ENCODE data around the gene VPS13A.

The VPS13A gene

GRCh38 chr9:77177143-77177893, at the start of gene VPS13A:
Gene VPS13A (plus strand): TSS chr9:77177534. CDS start chr9:77177705, 171 bp downstream.
- peak; percentile 98 for DNase-seq

DNA sequence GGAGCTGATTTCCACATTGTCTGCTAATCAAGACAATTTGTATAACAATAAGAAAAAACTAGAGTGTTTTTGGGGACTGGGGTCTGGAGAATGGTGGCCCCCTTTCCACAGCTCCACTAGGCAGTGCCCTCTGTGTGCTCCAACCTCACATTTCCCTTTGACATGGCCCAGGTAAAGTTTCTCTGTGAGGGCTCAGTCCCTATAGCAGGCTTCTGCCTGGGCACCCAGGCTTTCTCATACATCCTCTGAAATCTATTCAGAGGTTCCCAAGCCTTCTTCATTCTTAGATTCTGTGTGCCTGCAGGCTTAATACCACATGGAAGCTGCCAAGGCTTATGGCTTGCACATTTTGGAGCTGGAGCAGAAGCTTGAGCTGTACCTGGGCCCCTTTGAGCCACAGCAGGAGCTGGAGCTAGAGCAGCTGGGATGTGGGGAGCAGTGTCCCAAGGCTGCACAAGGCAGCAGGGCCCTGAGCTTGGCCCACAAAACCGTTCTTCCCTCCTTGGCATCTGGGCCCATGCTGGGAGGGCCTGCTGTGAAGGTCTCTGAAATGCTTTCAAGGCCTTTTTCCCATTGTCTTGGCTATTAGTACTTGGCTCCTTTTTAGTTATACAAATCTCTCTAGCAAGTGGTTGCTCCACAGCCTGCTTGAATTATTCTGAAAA, 49.1 kb upstream of the VPS13A start:
- DNase-seq: no peak

GRCh38 chr9:77131399-77131798, 45.9 kb upstream of the VPS13A start:
- DNase-seq: no peak

- no peak for DNase-seq
These were observed 44.3 kb upstream of the VPS13A start for GRCh38 chr9:77133011-77133410.

- DNase-seq: no peak
These were observed 35.0 kb upstream of the VPS13A start for GRCh38 chr9:77142366-77142765.

DNA sequence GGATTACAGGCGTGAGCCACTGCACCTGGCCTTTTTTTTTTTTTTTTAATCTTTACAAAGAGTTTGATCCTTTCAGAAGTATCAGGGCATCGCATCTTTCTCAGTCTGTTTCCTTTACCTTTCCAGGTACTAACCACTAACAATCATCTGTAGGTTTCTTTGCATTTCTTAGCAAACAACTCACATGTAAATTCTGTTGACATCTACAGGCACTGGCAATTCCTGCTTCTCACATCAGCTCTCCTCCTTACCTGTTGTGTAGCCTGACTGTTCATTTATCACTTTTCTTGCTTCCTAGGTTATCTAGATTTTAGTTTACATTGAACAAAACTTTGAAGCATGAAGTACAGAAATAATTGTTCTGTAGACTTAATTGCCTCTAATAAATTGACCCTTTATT, 27.5 kb upstream of the VPS13A start:
- DNase-seq: no peak

DNA sequence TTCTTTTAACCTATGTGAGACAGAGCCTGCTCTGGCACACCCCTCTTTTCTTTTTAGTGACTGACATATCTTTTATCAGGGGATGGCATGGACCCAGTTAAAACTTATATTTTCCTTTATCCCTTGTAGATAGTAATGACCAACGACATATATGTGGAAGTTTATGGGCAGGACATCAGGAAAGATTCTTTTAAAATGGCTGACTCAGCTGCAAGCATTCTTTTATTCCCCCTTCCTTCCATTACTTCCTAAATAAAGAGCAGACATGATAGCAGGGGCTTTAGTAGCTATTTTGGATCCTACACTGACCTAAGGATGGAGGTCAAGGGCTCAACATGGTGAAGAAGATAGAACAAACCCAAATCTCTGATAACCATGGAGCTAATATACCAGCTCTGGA, 25.0 kb upstream of the VPS13A start:
- DNase-seq: no peak

GRCh38 chr9:77156646-77157371, 20.5 kb upstream of the VPS13A start:
- DNase-seq: peak; percentile 49

- no peak for DNase-seq
These were observed 18.4 kb upstream of the VPS13A start for GRCh38 chr9:77158772-77159513.

GRCh38 chr9:77161191-77161590, 16.1 kb upstream of the VPS13A start:
- no peak for DNase-seq

GRCh38 chr9:77161966-77162365, 15.4 kb upstream of the VPS13A start:
- no peak for DNase-seq

GRCh38 chr9:77162366-77162765, 15.0 kb upstream of the VPS13A start:
- DNase-seq: no peak

- DNase-seq: no peak
These were observed 13.4 kb upstream of the VPS13A start for GRCh38 chr9:77163884-77164283.

DNA sequence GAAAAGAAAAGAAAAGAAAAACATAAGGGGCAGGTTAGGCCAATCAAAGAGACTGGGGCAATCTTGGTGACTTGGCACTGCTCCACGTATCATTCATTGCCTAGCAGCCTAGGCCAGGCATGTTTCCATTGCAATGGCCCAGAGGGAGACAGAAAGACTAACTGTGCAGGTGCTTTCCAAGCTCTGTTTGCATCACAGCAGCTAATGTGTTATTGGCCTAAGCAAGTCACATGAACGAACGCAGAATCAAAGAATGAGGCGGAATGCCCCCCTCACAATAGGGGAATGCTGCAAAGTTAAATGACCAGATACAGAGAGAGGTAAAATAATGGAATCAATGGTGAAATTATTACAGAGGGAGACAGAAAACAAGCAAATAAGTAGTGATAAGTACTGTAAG, 11.1 kb upstream of the VPS13A start:
- DNase-seq: no peak

- DNase-seq: peak; percentile 10
These were observed 6.2 kb upstream of the VPS13A start for GRCh38 chr9:77170991-77171699.

- no peak for DNase-seq
These were observed 2.2 kb upstream of the VPS13A start for GRCh38 chr9:77175151-77175550.

DNA sequence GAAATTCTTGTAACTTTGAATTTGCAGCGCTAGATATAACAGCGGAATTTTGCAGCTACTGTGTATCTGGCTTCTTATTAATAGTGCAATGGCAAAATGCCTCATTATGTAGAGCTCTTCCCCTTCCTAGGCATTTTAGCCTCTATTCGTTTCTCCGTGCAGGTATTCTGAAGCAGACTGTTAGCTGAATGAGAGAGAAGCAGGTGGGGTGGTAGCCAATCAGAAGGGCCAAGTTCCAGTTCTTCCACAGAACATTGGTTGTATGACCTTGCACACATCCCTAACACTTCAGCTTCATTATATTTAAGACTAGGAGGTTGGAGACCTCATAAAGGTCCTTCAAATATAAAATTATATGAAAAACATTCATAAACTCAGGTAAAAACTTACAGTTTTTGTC, 1.2 kb upstream of the VPS13A start:
- DNase-seq: no peak

- no peak for DNase-seq
These were observed 620 bp upstream of the VPS13A start for GRCh38 chr9:77176686-77177142.

DNA sequence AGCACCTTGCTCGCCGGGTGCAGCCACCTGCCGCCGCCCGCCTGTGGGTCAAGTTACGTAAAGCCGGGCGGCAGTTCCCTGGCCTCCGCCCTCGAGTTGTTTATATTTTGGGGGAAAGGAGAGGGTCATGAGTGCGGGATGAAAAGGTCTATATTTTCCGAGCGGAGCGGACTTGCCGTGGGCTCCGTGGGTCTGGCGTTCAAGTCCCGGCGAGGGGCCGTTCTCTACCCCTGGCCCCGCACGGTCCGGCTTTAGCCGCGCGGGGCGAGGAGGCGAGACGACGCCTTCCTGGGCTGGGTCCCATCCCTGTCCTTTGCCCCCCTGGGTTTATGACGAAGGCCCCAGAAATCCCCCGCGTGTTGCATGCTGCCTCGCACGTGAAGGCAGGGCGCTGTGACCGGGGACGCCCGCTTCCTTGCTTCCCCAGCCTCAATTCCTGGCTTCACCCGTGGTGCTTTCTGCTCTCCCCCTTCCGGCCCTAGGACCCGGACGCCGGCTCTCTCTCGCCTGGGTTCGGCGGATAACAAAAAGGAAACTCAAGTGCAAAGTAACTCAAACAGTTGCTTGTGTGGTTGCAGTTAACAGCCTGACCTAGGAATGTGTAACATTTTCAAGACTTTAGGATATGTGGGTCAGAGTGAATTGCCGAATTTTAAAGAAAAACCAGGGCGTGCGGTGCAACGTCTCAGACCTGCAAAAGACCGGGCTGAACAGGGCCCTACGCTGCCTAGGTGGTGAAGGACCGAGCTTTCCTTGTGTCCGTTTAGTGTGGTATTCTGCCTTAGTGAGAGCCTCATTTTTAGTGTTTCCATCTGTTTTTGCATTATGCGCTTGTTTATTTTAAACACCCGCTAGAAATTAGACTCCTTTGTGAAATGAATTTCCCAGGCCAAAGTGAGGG, 810 bp downstream of the VPS13A start:
- peak; percentile 32 for DNase-seq

- DNase-seq: no peak
These were observed 2.7 kb downstream of the VPS13A start for GRCh38 chr9:77180056-77180455.

GRCh38 chr9:77183581-77183980, 6.2 kb downstream of the VPS13A start:
- DNase-seq: no peak
